DMS153 (cell line): ENCODE results near the gene MANF.

ENCODE experiments used
- DNase-seq: peaks from one replicate; lab custom pipeline; 2025; lab: John Stamatoyannopoulos, UW

MANF gene

GRCh38 chr3:51390246-51391074 is 5.4 kb downstream of the MANF start:
- DNase-seq, result no peak

DNA sequence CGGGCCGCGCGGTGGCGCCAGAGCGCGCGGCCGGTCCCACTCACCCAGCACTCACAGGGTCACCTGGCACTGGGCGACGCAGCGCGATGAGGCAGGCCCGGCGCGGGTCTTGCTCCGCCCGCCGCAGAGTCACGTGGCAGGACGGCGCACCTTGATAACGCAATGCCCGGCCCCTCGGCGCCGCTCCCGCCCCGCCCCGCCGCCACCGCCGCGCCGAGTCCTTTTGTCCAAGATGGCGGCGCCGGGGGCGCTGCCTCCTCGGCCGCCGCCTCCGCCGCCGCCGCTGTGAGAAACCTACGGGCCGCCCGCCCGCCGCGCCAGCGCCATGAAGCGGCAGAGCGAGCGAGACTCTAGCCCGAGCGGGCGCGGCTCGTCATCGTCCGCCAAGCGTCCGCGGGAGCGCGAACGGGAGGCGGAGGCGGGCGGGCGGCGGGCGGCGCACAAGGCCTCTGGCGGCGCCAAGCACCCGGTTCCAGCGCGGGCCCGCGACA is 6.0 kb downstream of the MANF start, which contains the start of gene RBM15B:
TSS of gene RBM15B (plus strand) at position 211 of the 491 bp plus-strand sequence. CDS start at position 326, 115 bp downstream.
- DNase-seq, result peak; percentile 80

DNA sequence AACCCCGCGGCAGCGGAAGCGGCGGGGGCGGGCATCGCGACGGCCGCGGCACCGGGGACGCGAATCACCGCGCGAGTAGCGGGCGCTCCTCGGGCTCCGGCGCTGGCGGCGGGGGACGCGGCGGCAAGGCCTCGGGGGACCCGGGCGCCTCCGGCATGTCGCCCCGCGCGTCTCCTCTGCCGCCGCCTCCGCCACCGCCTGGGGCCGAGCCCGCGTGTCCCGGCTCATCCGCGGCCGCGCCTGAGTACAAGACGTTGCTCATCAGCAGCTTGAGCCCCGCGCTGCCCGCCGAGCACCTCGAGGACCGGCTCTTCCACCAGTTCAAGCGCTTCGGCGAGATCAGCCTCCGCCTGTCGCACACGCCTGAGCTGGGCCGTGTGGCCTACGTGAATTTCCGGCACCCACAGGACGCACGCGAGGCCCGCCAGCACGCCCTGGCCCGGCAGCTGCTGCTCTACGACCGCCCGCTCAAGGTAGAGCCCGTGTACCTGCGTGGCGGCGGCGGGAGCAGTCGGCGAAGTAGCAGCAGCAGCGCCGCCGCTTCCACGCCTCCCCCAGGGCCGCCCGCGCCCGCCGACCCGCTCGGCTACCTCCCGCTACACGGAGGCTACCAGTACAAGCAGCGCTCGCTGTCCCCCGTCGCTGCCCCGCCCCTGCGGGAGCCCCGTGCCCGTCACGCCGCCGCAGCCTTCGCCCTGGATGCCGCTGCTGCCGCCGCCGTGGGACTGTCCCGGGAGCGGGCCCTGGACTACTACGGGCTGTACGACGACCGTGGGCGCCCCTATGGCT is 6.7 kb downstream of the MANF start:
- DNase-seq, result no peak

DNA sequence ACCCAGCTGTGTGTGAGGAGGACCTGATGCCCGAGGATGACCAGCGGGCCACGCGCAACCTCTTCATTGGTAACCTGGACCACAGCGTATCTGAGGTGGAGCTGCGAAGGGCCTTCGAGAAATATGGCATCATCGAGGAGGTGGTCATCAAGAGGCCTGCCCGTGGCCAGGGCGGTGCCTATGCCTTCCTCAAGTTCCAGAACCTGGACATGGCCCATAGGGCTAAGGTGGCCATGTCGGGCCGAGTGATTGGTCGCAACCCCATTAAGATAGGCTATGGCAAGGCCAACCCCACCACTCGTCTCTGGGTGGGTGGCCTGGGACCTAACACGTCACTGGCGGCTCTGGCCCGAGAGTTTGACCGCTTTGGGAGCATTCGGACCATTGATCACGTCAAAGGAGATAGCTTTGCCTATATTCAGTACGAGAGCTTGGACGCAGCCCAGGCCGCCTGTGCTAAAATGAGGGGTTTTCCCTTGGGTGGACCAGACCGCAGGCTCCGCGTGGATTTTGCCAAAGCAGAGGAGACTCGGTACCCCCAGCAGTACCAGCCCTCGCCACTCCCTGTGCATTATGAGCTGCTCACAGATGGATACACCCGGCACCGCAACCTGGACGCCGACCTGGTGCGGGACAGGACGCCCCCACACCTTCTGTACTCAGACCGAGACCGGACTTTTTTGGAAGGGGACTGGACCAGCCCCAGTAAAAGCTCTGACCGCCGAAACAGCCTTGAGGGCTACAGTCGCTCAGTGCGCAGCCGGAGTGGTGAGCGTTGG is 7.5 kb downstream of the MANF start:
- DNase-seq, result no peak

- DNase-seq, result no peak
Observed at GRCh38 chr3:51393134-51393495, 8.0 kb downstream of the MANF start.

- DNase-seq, result no peak
Observed at GRCh38 chr3:51393564-51393963, 8.5 kb downstream of the MANF start.

DNA sequence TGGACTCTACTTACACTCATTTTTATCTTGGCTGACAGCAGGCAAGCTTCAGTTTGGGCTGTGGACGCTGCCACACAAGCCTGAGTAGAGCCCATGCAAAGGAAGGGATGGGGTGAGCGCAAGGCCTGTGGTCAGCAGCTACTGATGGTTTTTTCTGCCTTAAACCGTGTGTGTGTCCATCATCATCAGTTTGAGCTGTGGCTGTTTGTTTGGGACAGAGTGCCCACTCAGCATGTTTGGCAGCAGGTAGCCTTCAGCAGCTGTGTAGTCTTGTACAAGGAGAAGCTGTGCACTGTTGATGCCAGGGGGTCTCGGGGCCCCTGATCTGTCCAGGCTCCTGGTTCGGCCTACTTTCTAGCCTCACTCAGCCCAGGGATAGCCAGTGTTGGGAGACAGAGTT is 9.4 kb downstream of the MANF start:
- DNase-seq, result no peak

GRCh38 chr3:51395493-51396213 is 10.6 kb downstream of the MANF start:
- DNase-seq, result no peak

GRCh38 chr3:51396401-51396800 is 11.3 kb downstream of the MANF start:
- no peak for DNase-seq

DNA sequence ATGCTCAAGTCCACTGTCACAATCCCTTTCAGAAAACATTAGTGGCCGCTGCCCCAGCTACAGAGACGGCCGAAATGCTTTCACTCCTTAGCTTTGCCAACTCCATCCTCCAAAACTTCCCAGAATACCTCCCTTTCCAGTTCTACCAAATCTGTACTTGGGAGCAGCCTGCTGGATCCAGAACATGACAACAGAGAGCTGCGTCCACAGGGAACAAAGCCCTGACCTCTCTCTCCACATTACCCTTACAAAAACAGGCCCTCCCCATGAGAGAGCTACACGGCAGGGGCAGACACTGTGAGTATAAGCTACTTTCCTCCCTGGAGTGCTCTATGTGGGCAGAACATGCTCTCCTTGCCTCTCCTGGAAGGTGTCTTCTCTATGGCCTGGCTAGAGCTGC is 12.3 kb downstream of the MANF start:
- DNase-seq, result no peak

DNA sequence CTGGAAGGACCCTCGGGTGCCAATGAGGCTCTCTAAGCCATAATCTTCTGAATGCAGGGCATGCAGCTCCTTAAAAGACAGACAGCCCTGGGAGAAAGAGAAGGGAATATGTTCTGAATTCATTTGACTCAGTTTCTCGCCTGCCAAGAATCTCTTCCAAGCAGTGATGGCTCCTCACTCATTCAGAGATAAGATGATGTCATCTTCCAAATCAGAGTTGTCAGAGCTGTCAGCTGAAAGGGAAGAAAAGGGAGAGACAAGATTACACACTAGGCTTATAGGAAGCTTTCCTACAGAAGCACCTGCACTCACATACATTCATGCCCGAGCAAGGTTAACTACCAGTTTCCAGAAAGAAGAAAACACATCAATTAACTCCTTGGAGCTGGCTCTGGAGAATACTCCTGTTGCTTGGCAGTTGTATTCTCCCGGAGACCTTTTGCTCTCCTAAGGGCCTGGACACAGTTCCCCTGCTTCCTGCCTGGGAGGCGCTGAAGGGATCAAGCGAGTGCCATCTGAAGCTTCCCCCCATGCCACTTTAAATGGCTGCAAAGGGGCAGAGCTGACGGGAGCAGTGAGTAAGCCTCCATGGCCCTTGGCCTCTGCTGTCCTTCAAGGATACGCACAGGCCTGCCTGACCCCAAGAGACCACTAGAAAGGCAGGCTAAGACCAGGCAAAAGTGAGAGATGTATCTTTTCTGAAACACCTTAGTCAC is 13.7 kb downstream of the MANF start:
- no peak for DNase-seq

DNA sequence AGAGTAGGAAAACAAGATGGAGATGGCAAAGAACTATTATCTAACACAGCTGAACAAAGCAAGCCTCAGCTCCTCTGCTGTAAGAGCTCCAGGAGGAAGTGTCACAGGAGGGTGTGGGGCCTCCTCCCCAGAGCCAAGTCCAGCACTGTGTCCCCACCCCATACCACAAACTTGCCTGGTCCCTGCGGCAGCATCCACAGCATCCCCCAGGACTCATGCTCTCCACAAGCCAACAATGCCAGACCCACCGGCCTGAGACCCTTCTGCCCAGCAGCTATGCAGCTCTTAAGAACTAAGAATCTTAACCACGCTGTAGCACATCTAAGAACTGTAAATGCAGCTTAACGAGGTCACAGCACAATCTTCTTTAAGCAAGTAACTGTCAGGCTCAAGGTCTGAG is 15.1 kb downstream of the MANF start:
- no peak for DNase-seq

DNA sequence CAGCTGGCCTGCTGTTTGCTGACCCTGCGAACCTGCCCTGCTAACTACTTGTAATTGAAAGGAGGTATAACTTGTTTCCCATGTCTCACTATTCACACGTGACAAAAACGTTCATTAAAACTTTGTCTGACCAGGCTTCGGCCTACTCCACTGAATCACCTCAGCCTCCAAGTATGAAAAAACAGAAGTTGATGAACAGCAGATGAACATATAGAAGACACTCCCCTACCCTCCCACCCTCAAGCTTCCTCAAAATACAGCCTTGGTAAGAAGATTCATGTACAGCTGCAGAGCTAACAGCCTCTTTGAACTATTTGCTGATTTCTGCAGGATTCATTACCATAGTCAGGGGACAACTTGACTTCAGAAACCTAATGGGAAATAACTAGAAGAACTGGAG is 16.6 kb downstream of the MANF start:
- no peak for DNase-seq

- no peak for DNase-seq
Observed at GRCh38 chr3:51403675-51404074, 18.6 kb downstream of the MANF start.

DNA sequence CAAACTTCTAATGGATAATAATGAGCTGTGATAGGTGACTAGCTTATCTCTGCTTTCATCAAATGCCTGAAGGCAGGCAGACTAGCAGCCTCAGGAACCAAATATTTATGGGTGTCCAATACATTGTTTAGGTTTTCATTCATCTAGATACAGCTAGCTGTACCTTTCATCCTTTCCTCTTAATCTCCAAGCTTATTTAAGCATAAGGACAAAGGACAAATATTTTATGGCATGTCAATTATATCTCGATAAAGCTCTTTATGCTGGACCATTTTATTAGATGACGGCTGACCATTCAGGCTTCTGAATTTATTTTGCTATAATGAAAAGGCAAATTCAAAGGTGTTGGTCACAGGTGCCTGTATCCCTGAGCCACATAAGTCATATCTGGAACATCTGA is 22.9 kb downstream of the MANF start:
- no peak for DNase-seq

DNA sequence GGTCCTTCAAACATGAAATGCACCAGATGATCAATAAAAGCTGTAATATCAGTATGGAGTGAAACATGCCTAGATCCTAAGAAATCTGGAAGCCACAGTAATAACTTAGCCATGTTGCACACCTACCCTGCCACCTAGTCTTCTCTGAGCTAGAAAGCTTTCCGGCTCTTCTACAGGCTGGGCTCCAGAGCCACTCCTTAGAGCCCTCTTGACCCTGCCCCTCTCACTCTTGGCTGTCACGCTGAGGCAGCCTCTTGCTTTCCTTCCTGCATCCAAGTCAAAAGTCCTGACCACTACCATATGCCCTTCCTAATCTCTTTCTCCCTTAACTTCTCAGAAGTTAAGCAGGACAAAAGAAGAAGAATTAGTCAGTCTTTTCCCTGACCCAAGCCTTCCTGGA is 23.7 kb downstream of the MANF start:
- DNase-seq, result no peak

DNA sequence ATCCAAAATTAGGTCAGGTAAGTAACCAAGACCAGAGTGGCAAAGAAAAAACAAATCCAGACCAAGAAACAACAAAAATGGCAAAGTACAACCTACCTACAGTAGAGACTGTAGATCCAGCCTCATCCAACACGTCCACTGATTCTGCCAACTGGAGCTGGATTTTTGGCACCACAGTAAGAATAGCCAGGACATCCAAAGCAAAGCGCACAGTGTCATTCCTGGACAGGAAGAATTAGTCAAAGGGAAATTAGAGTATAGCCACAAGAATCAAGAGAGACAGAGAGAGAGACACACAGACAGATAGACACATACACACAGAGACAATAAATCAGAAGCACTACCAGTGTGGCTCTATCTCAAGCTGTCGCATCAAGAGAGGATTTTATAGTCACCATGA is 37.1 kb downstream of the MANF start:
- DNase-seq, result no peak

DNA sequence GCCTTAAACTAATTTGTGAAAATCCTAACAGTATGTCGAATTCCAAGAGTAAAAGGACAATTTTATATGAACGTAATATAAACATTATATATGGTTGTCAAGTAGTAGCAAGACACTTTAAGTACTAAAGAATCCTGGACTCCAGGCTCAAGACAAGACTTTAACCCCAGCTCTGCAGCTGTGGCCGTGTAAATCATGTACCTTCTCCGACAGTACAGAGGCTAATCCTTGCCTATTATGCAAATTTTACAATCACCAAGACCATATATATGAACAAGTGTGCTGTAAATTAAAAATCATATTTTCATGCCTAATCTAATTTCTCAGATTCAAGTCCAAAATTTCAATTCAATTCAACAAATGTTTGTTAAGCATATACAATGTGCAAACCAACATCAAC is 41.8 kb downstream of the MANF start:
- DNase-seq, result no peak

DNA sequence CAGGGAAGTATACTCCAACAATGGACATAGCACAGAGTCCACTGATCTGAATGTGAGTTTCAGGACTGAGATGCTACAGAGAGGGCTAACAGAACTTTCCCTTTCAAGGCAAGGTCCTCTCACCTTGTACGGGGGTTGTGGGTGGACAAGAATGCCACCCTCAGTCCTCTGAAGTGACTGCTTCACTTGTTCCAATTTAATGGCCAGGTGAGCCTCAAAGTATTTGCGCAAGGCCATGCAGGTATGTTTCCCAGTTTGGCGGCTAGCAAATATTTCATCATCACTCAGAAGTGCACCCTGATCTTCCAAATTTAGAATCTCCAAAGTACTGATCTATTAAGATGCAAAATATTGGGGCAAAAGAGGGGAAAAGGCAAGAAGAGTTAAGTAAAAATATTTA is 44.0 kb downstream of the MANF start:
- DNase-seq, result no peak

DNA sequence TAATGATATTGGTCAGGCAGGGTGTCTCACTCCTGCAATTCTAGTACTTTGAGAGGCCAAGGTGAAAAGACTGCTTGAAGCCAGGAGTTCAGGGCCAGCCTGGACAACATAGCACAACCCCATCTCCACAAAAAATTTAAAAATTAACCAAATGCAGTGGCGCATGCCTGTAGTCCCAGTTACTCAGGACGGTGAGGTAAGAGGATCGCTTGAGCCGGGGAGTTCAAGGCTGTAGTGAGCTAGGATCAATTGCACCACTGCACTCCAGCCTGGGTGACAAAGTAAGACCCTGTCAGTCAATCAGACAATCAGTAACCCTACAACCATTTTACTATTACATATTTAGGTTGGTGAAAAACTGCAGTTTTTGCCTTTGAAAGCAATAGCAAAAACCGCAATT is 49.0 kb downstream of the MANF start:
- no peak for DNase-seq

DNA sequence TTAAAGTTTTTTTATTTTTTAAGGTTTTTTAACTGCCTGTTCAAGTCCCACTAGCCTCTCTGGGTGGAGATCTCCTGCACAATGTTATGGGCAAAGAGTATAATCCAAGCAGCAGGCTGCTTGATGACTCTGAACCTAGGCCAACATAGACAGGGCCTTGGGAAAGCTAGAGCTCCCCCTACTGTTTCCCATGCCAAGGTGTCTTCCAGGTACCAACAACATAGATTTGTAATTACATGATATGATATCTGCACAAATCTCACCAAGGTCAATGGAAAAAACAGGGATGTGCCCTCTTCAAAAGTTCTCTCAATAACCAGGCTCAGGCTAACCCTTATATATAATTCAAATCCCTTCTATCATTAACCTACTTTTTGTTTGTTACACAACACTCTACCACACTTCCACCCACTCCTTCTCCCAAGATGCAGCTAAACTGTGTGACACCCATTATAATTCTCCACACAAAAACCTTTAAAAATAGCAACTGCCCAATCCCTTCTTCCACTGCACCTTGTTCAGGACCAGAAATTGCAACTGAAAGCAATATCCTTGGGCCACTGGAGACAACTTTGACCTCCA is 49.7 kb downstream of the MANF start:
- DNase-seq, result no peak
